Ectodermal cell (in vitro differentiated cells): ENCODE measurements around the gene HS3ST4.

Experiments
- H3K27ac ChIP-seq: 2 replicates; pipeline ENCODE4 v1.7.0; 2013; ENCODE audit warnings: mild to moderate bottlenecking, low read depth, low read length; ENCODE audit not compliant: insufficient read depth, poor library complexity, severe bottlenecking
- H3K27me3 ChIP-seq: 2 replicates; pipeline ENCODE4 v1.7.0; 2013; ENCODE audit warnings: mild to moderate bottlenecking, low read length; ENCODE audit not compliant: insufficient read depth, control insufficient read depth, poor library complexity, severe bottlenecking
- H3K36me3 ChIP-seq: one replicate; pipeline ENCODE4 v1.7.0; 2013; ENCODE audit warnings: low read length; ENCODE audit not compliant: control insufficient read depth, insufficient read depth
- H3K4me1 ChIP-seq: one replicate; pipeline ENCODE4 v1.7.0; 2013; ENCODE audit warnings: low read length; ENCODE audit not compliant: control insufficient read depth, insufficient read depth
- H3K4me3 ChIP-seq: 2 replicates; pipeline ENCODE4 v1.7.0; 2013; ENCODE audit warnings: low read depth, low read length, control low read depth; ENCODE audit not compliant: insufficient read depth
- H3K9me3 ChIP-seq: 2 replicates; pipeline ENCODE4 v1.7.0; 2013; ENCODE audit warnings: mild to moderate bottlenecking, low read length, moderate library complexity; ENCODE audit not compliant: control insufficient read depth
- WGBS, 2 experiments: methylation state at CpG; one replicate each; pipeline ENCODE4 v1.1.7; 2013; ENCODE audit warnings: missing lambda C conversion rate in 2 of 2; 5-methylcytosine and 5-hydroxymethylcytosine counted together

The HS3ST4 gene

GRCh38 chr16:25959221-25959620 is 267.5 kb downstream of the HS3ST4 start:
- Histone ChIP-seq H3K4me1 (no peaks in the 10 kb centered on the region), H3K9me3 (no peaks in the 10 kb centered on the region), H3K27me3 (no peaks in the 10 kb centered on the region), H3K4me3 (no peak overlapping the region), H3K27ac (no peak overlapping the region), H3K36me3 (no peaks in the 10 kb centered on the region)
- WGBS, 2 experiments, result 93 to 100% methylated on average over 1 to 2 of the region's 2 CpGs

- 91 to 100% methylated on average over 1 of the region's 1 CpG for WGBS, 2 experiments
- H3K27me3 ChIP-seq, result no peaks in the 10 kb centered on the region
- H3K4me3 ChIP-seq, result no peak overlapping the region
- H3K27ac ChIP-seq, result no peak overlapping the region
- H3K36me3 ChIP-seq, result no peaks in the 10 kb centered on the region
- H3K4me1 ChIP-seq, result no peaks in the 10 kb centered on the region
- H3K9me3 ChIP-seq, result no peaks in the 10 kb centered on the region
Measured at GRCh38 chr16:25966172-25967097, 274.7 kb downstream of the HS3ST4 start.

GRCh38 chr16:25977121-25977520 is 285.4 kb downstream of the HS3ST4 start:
- Histone ChIP-seq H3K36me3 (no peaks in the 10 kb centered on the region), H3K4me3 (no peak overlapping the region), H3K9me3 (no peaks in the 10 kb centered on the region), H3K4me1 (no peaks in the 10 kb centered on the region), H3K27me3 (no peaks in the 10 kb centered on the region), H3K27ac (no peak overlapping the region)
- WGBS, 2 experiments, result 91 to 96% methylated on average over 4 of the region's 4 CpGs

- H3K4me3 ChIP-seq, result no peak overlapping the region
- no peaks in the 10 kb centered on the region for H3K27me3 ChIP-seq
- no peaks in the 10 kb centered on the region for H3K9me3 ChIP-seq
- H3K27ac ChIP-seq, result no peak overlapping the region
- no peaks in the 10 kb centered on the region for H3K36me3 ChIP-seq
- H3K4me1 ChIP-seq, result no peaks in the 10 kb centered on the region
Measured at GRCh38 chr16:25978218-25978617, 286.5 kb downstream of the HS3ST4 start.

GRCh38 chr16:25988084-25988483 is 296.3 kb downstream of the HS3ST4 start:
- no peaks in the 10 kb centered on the region for H3K27me3 ChIP-seq
- no peaks in the 10 kb centered on the region for H3K9me3 ChIP-seq
- no peaks in the 10 kb centered on the region for H3K36me3 ChIP-seq
- no peak overlapping the region for H3K27ac ChIP-seq
- peaks cover 8% of the 10 kb centered on the region for H3K4me1 ChIP-seq
- H3K4me3 ChIP-seq, result no peak overlapping the region
- WGBS, 2 experiments, result 95 to 96% methylated on average over 6 of the region's 6 CpGs

- Histone ChIP-seq H3K4me3 (no peak overlapping the region), H3K27me3 (no peaks in the 10 kb centered on the region), H3K9me3 (no peaks in the 10 kb centered on the region), H3K36me3 (no peaks in the 10 kb centered on the region), H3K4me1 (peaks cover 8% of the 10 kb centered on the region), H3K27ac (no peak overlapping the region)
- 85 to 88% methylated on average over 7 of the region's 7 CpGs for WGBS, 2 experiments
Measured at GRCh38 chr16:25988882-25989281, 297.1 kb downstream of the HS3ST4 start.

GRCh38 chr16:25996052-25996451 is 304.3 kb downstream of the HS3ST4 start:
- Histone ChIP-seq H3K36me3 (no peaks in the 10 kb centered on the region), H3K27me3 (no peaks in the 10 kb centered on the region), H3K27ac (no peak overlapping the region), H3K4me1 (peaks cover 2% of the 10 kb centered on the region), H3K9me3 (no peaks in the 10 kb centered on the region), H3K4me3 (no peak overlapping the region)
- WGBS, 2 experiments, result 94 to 95% methylated on average over 2 of the region's 2 CpGs

- 92 to 93% methylated on average over 5 of the region's 5 CpGs for WGBS, 2 experiments
- Histone ChIP-seq H3K27ac (no peak overlapping the region), H3K36me3 (no peaks in the 10 kb centered on the region), H3K4me3 (no peak overlapping the region), H3K9me3 (no peaks in the 10 kb centered on the region), H3K27me3 (no peaks in the 10 kb centered on the region), H3K4me1 (no peaks in the 10 kb centered on the region)
Measured at GRCh38 chr16:26005336-26005735, 313.6 kb downstream of the HS3ST4 start.

- Histone ChIP-seq H3K27ac (no peak overlapping the region), H3K4me3 (no peak overlapping the region), H3K4me1 (no peaks in the 10 kb centered on the region), H3K9me3 (no peaks in the 10 kb centered on the region), H3K36me3 (no peaks in the 10 kb centered on the region), H3K27me3 (no peaks in the 10 kb centered on the region)
- WGBS, 2 experiments, result 90 to 100% methylated on average over 1 of the region's 1 CpG
Measured at GRCh38 chr16:26012376-26012775, 320.6 kb downstream of the HS3ST4 start.

GRCh38 chr16:26015776-26016175 is 324.0 kb downstream of the HS3ST4 start:
- Histone ChIP-seq H3K9me3 (peaks cover 2% of the 10 kb centered on the region), H3K36me3 (no peaks in the 10 kb centered on the region), H3K27me3 (no peaks in the 10 kb centered on the region), H3K4me1 (no peaks in the 10 kb centered on the region), H3K4me3 (no peak overlapping the region), H3K27ac (no peak overlapping the region)
- 74 to 81% methylated on average over 3 of the region's 3 CpGs for WGBS, 2 experiments
